Measurements from ENCODE around the gene PTPRB.

DNA sequence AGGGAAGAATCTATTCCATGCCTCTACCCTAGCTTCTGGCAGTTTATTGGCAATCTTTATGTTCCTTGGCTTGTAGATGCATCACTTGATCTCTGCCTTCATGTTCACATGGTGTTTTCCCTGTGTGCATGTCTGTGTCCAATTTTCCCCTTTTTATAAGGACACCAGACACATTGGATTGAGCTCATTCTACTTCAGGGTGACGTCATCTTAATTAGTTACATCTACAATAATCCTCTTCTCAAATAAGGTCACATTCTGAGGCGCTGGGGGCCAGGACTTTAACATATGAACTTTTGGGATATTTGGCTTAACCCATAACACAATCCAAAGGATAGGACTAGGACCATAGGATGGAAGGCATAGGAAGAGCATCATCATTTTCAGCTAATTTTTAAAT is 169.8 kb downstream of the PTPRB start:
- TF ChIP-seq POLR2A (IDR thresholded peaks at IDR 0.05) = no peak
- TF ChIP-seq CTCF (IDR thresholded peaks at IDR 0.05) = no peak

Data from suprapubic skin (tissue), 3 donors.